Right atrium auricular region (tissue), 2 donors: ENCODE data around the gene ZC3H12C. TPM values are rescaled to one million over a fixed set of nuclear protein-coding genes. Genes with fewer than 3 reads are reported as not detected.

Experiments used
- DNase-seq: peaks from one replicate; pipeline ENCODE4 v3.0.0-alpha.2; 2019; ENCODE audit warnings: low spot score
- H3K27ac ChIP-seq, 2 donors: fragments of 200-600 bp; sonication (generic); 1 replicate in 1 of 2; 2 replicates in 1 of 2; pipeline ENCODE4 v1.5.1; 2016 to 2019
- H3K27me3 ChIP-seq, 2 donors: fragments of 200-600 bp; sonication (generic); one replicate each; pipeline versions ENCODE4 v1.5.1 to v1.6.0; 2017 to 2019
- H3K36me3 ChIP-seq: fragments of 200-600 bp; sonication (generic); one replicate; pipeline ENCODE4 v1.5.1; 2016
- H3K4me1 ChIP-seq, 2 donors: fragments of 200-600 bp; sonication (generic); one replicate each; pipeline versions ENCODE4 v1.5.1 to v1.6.0; 2017 to 2019
- H3K4me3 ChIP-seq, 2 donors: fragments of 200-600 bp; sonication (generic); 1 replicate in 1 of 2; 2 replicates in 1 of 2; pipeline ENCODE4 v1.5.1; 2017 to 2019; ENCODE audit warnings: mild to moderate bottlenecking in 1 of 2, moderate library complexity in 1 of 2
- H3K9me3 ChIP-seq, 2 donors: fragments of 200-600 bp; sonication (generic); one replicate each; pipeline ENCODE4 v1.5.1; 2019
- CTCF ChIP-seq, 2 donors: fragments of 200-600 bp; sonication (generic); IDR thresholded peaks; one replicate each; pipeline ENCODE4 v1.5.1; 2019; ENCODE audit warnings: antibody characterized with exemption in 2 of 2
- total RNA-seq, 2 donors: library from RNA; depleted of rRNA; stranded (reverse); fragments of >200 nt; gene quantifications; one replicate each; pipeline ENCODE4 v1.1.0, GENCODE V29; 2016

Gene ZC3H12C
- total RNA-seq, 2 donors from 2014 or later = 12.7 to 14.7 TPM

DNA sequence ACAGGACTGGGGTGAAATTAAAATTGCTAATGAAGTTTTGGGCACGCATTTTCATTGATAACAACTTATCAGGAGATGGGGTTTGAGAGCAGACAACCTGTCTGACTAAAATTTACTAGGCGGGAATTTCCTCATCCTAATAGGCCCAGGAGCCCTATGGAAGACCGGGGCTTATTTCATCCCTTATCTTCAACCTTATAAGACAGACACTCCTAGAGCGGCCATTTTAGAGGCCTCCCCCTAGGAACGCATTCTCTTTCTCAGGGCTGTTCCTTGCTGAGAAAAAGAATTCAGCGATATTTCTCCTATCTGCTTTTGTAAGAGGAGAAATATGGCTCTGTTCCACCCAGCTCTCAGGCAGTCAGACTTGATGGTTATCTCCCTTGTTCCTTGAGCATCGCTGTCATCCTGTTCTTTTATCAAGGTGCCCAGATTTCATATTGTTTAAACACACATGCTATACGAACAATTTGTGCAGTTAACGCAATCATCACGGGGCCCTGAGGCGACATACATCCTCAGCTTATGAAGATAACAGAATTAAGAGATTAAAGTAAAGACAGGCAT lies 39.3 kb upstream of the ZC3H12C start:
- Histone ChIP-seq H3K4me1 (no peaks in the 10 kb centered on the region), H3K27me3 (no peaks in the 10 kb centered on the region), H3K27ac (no peak overlapping the region), H3K4me3 (no peak overlapping the region), H3K36me3 (no peaks in the 10 kb centered on the region), H3K9me3 (peaks cover 0 to 15% of the 10 kb centered on the region in 2 donors)
- no peak for TF ChIP-seq CTCF (IDR thresholded peaks at IDR 0.05)
- DNase-seq = no peak

DNA sequence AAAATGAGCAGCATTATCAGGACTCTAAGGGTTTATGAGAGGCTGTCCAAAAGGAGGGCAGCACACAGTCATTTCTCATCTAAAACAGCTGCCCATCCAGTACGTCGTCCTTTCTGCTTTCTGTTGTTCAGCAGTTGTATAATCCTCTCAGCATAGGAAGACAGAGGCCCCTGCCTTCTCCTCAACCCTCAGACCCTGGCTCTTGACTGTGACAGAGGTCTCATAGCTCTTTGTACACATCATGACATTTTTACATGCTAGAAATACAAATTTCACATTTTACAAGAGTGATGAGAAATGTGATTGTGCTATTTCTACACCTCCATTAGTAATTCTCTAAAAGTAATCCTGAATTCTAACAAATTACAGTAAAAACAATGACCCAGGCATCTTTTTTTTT lies 36.2 kb upstream of the ZC3H12C start:
- no peak overlapping the region for H3K27ac ChIP-seq
- H3K36me3 ChIP-seq = no peaks in the 10 kb centered on the region
- no peaks in the 10 kb centered on the region for H3K27me3 ChIP-seq
- no peak for DNase-seq
- peaks cover 0 to 15% of the 10 kb centered on the region in 2 donors for H3K9me3 ChIP-seq
- no peaks in the 10 kb centered on the region for H3K4me1 ChIP-seq
- no peak for TF ChIP-seq CTCF (IDR thresholded peaks at IDR 0.05)
- H3K4me3 ChIP-seq = no peak overlapping the region

- Histone ChIP-seq H3K4me1 (no peaks in the 10 kb centered on the region), H3K9me3 (no peaks in the 10 kb centered on the region), H3K36me3 (no peaks in the 10 kb centered on the region), H3K27ac (no peak overlapping the region), H3K27me3 (no peaks in the 10 kb centered on the region), H3K4me3 (no peak overlapping the region)
- DNase-seq = no peak
- no peak for TF ChIP-seq CTCF (IDR thresholded peaks at IDR 0.05)
These were observed 33.3 kb upstream of the ZC3H12C start for GRCh38 chr11:110059706-110060463.

GRCh38 chr11:110061296-110061695 lies 31.9 kb upstream of the ZC3H12C start:
- no peak for TF ChIP-seq CTCF (IDR thresholded peaks at IDR 0.05)
- no peaks in the 10 kb centered on the region for H3K36me3 ChIP-seq

DNA sequence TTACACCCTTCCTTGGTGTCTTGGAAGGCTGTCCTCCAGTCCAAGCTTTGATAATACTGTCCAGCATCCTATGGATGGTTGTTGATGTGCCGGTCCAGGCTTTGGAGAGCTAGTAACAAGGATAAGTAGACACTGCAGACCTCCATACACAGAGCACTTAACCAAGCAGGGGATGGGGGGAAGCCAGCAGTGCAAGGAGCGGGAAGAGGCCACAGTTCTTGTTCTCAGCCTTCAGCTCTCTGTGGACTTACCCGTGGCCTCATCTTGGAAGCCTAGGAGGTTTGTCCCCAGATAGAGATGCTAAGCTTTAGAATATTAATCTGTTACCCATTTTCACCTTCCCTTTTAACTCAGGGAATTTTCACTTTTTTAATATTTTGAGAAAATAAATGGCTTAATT lies 30.9 kb upstream of the ZC3H12C start:
- no peak for DNase-seq
- Histone ChIP-seq H3K9me3 (no peaks in the 10 kb centered on the region), H3K36me3 (no peaks in the 10 kb centered on the region), H3K27me3 (no peaks in the 10 kb centered on the region), H3K4me3 (no peak overlapping the region), H3K27ac (no peak overlapping the region), H3K4me1 (no peaks in the 10 kb centered on the region)
- no peak for TF ChIP-seq CTCF (IDR thresholded peaks at IDR 0.05)

More at GRCh38 chr11:110061296-110061695, 31.9 kb upstream of the ZC3H12C start:
- no peak overlapping the region for H3K4me3 ChIP-seq
- H3K27me3 ChIP-seq = no peaks in the 10 kb centered on the region
- no peaks in the 10 kb centered on the region for H3K4me1 ChIP-seq
- H3K27ac ChIP-seq = no peak overlapping the region
- no peaks in the 10 kb centered on the region for H3K9me3 ChIP-seq
- DNase-seq = no peak
